K562 (cell line): ENCODE results near the gene CKLF. TPM values are rescaled to one million over a fixed set of nuclear protein-coding genes. Genes with fewer than 3 reads are reported as not detected.

Experiments
- ATAC-seq: fragments of 200-7000 bp; cut with Tn5 transposase; 3 replicates; pipeline ENCODE4 v1.9.1; 2020; ENCODE audit warnings: moderate library complexity
- BruUV-seq: library from RNA; stranded (reverse); fragments of 400-500 nt; replicated peaks from 2 replicates; lab custom pipeline; 2021; lab: Mats Ljungman, UMichigan
- CTCF ChIA-PET: fragments of 300-600 bp; formaldehyde crosslinking; extraction: SDS; loops from one replicate; lab custom pipeline; 2021; ENCODE audit warnings: low intra/inter-chr PET ratio; lab: Yijun Ruan, JAX
- POLR2A ChIA-PET: fragments of 300-600, 350-650 bp; sonication (Branson Sonifier 250); formaldehyde crosslinking; extraction: SDS; loops from one replicate; lab custom pipeline; 2021; ENCODE audit warnings: antibody characterized with exemption, inconsistent platforms; lab: Yijun Ruan, JAX
- DNase-seq, 4 experiments: peaks; one replicate each; pipeline versions ENCODE4 v3.0.0 to v3.0.0-alpha.2; 2011 to 2018; ENCODE audit warnings: low spot score in 3 of 4, mixed read lengths in 3 of 4; ENCODE audit errors: extremely low read depth in 1 of 4
- FAIRE-seq: peaks from 2 replicates; lab custom pipeline; 2011; peaks lifted over from hg19 to GRCh38; lab: Jason Lieb, UNC
- H2AFZ ChIP-seq: 2 replicates; pipeline ENCODE4 v1.6.0; 2011; ENCODE audit warnings: low read depth, low read length, control low read depth, inconsistent platforms
- H3K27ac ChIP-seq: fragments of 200-600 bp; 3 replicates; pipeline ENCODE4 v1.8.0; 2011; ENCODE audit warnings: low read depth, mild to moderate bottlenecking, control low read depth, inconsistent platforms, low read length, moderate library complexity, mixed read lengths; ENCODE audit errors: extremely low read depth
- H3K27me3 ChIP-seq, 2 experiments: fragments of 300-600 bp in 1 of 2; 2 replicates in 1 of 2; 3 replicates in 1 of 2; pipeline versions ENCODE4 v1.6.0 to v1.8.0; 2011; ENCODE audit warnings: inconsistent platforms in 2 of 2, low read length in 2 of 2, mild to moderate bottlenecking in 1 of 2, mixed read lengths in 1 of 2, moderate library complexity in 1 of 2; ENCODE audit not compliant: control insufficient read depth in 2 of 2, insufficient read depth in 2 of 2
- H3K36me3 ChIP-seq: fragments of 300-600 bp; 3 replicates; pipeline ENCODE4 v1.8.0; 2011; ENCODE audit warnings: mild to moderate bottlenecking, low read length, inconsistent platforms; ENCODE audit not compliant: control insufficient read depth, insufficient read depth
- H3K4me1 ChIP-seq, 2 experiments: fragments of 200-600 bp in 1 of 2; replicated peaks in 1 of 2; 2 replicates in 1 of 2; 3 replicates in 1 of 2; pipeline versions ENCODE4 v1.5.1 to v1.8.0; 2011; ENCODE audit warnings: inconsistent platforms in 2 of 2, low read length in 2 of 2, mild to moderate bottlenecking in 1 of 2, mixed read lengths in 1 of 2, moderate library complexity in 1 of 2; ENCODE audit not compliant: control insufficient read depth in 2 of 2, insufficient read depth in 2 of 2
- H3K4me2 ChIP-seq: 2 replicates; pipeline ENCODE4 v1.6.1; 2011; ENCODE audit warnings: low read length, control low read depth, inconsistent platforms, mixed read lengths; ENCODE audit not compliant: insufficient read depth
- H3K4me3 ChIP-seq: fragments of 200-600 bp; sonication (generic), shearing (Covaris generic); 2 replicates; pipeline ENCODE4 v1.5.1; 2016; ENCODE audit warnings: control low read depth, inconsistent platforms
- H3K79me2 ChIP-seq: fragments of 200-600 bp; 3 replicates; pipeline ENCODE4 v1.8.0; 2011; ENCODE audit warnings: low read length, inconsistent platforms; ENCODE audit not compliant: control insufficient read depth, insufficient read depth
- H3K9ac ChIP-seq, 2 experiments: 2 replicates each; pipeline versions ENCODE4 v1.6.0 to v1.6.1; 2011; ENCODE audit warnings: low read depth in 2 of 2, low read length in 2 of 2, control low read depth in 1 of 2, inconsistent platforms in 1 of 2, mild to moderate bottlenecking in 1 of 2, mixed read lengths in 1 of 2; ENCODE audit not compliant: insufficient read depth in 1 of 2
- H3K9me1 ChIP-seq: one replicate; pipeline ENCODE4 v1.6.0; 2011; ENCODE audit warnings: inconsistent platforms, mild to moderate bottlenecking, low read length, moderate library complexity; ENCODE audit not compliant: control insufficient read depth, insufficient read depth
- H3K9me3 ChIP-seq: replicated peaks from 2 replicates; pipeline ENCODE4 v1.5.1; 2011; ENCODE audit warnings: low read depth, low read length, inconsistent platforms; ENCODE audit not compliant: control insufficient read depth, insufficient read depth
- H4K20me1 ChIP-seq: replicated peaks from 2 replicates; pipeline ENCODE4 v1.6.1; 2011; ENCODE audit warnings: low read length, inconsistent platforms, mixed read lengths; ENCODE audit not compliant: control insufficient read depth, insufficient read depth
- ATF7 ChIP-seq: fragments of 450-650 bp; IDR thresholded peaks from 2 replicates; pipeline ENCODE4 v1.7.1; 2014; ENCODE audit warnings: mild to moderate bottlenecking, moderate library complexity
- CEBPB ChIP-seq: fragments of 450-650 bp; IDR thresholded peaks from 2 replicates; pipeline ENCODE4 v1.6.1; 2016; ENCODE audit warnings: missing genetic modification characterization, missing compliant biosample characterization
- CEBPG ChIP-seq, 3 experiments: fragments of 200-800 bp in 1 of 3; sonication (Bioruptor generic) in 1 of 3; sonication (generic) in 1 of 3; formaldehyde crosslinking in 1 of 3; IDR thresholded peaks in 2 of 3; conservative IDR thresholded peaks in 1 of 3; 2 replicates each; pipeline versions ENCODE4 v1.6.1 to v1.8.0; 2016 to 2022; ENCODE audit warnings: missing compliant biosample characterization in 2 of 3, missing genetic modification characterization in 2 of 3, mild to moderate bottlenecking in 1 of 3, missing genetic modification reagents in 1 of 3
- EP300 ChIP-seq: IDR thresholded peaks from 2 replicates; pipeline ENCODE4 v1.6.1; 2012; ENCODE audit warnings: low read length, improper control_type of control experiment
- GABPA ChIP-seq: fragments of 200-800 bp; sonication (Bioruptor generic); conservative IDR thresholded peaks from 2 replicates; pipeline ENCODE4 v1.6.1; 2016; ENCODE audit warnings: low read depth, missing genetic modification characterization, missing compliant biosample characterization
- MTA1 ChIP-seq: fragments of 450-650 bp; IDR thresholded peaks from 2 replicates; pipeline ENCODE4 v1.6.1; 2017; ENCODE audit warnings: borderline replicate concordance
- NR2C1 ChIP-seq, 2 experiments: fragments of 450-650 bp; IDR thresholded peaks; 2 replicates each; pipeline ENCODE4 v1.6.1; 2017; ENCODE audit warnings: mild to moderate bottlenecking in 2 of 2, antibody characterized with exemption in 1 of 2, inconsistent platforms in 1 of 2, missing compliant biosample characterization in 1 of 2, missing genetic modification characterization in 1 of 2
- SMARCA4 ChIP-seq: fragments of 450-650 bp; IDR thresholded peaks from 2 replicates; pipeline ENCODE4 v1.6.1; 2016
- ZNF589 ChIP-seq: fragments of 200-800 bp; sonication (Bioruptor generic); IDR thresholded peaks from 2 replicates; pipeline ENCODE4 v1.6.1; 2016; ENCODE audit warnings: low read depth, missing genetic modification characterization, missing compliant biosample characterization
- ZNF75A ChIP-seq: fragments of 450-650 bp; formaldehyde crosslinking; IDR thresholded peaks from 2 replicates; pipeline ENCODE4 v1.4.0; 2020; ENCODE audit warnings: mild to moderate bottlenecking
- WGBS: fragments of 100-300 bp; shearing (Covaris generic); methylation state at CpG from one replicate; pipeline ENCODE4 v1.1.6; 2016; ENCODE audit warnings: low coverage, mixed read lengths; ENCODE audit not compliant: insufficient coverage; ENCODE audit errors: missing lambda C conversion rate; 5-methylcytosine and 5-hydroxymethylcytosine counted together
- in situ Hi-C: fragments of 300-500 bp; cut with MboI; formaldehyde crosslinking; loops from 4 replicates; pipeline ENCODE4 v1.15.0; 2018; ENCODE audit warnings: inconsistent platforms, mixed read lengths
- intact Hi-C: fragments of 100-400 bp; cut with micrococcal nuclease; formaldehyde crosslinking; loops from 2 replicates; pipeline ENCODE4 v1.14.2; 2022
- polyA plus RNA-seq, 8 experiments: library from polyadenylated mRNA; depleted of rRNA in 4 of 8; stranded (reverse) in 5 of 8; unstranded in 3 of 8; fragments of >200 nt; fragmentation: Nextera tagmentation in 2 of 8; fragmentation: Illumina TruSeq in 1 of 8; extraction: Ambion mirVana in 2 of 8; extraction: Trizol in 1 of 8; gene quantifications; 2 replicates each; pipeline versions ENCODE4 v1.2.1 to v1.2.3, GENCODE V29; 2011 to 2014; ENCODE audit warnings: inconsistent platforms in 1 of 8, missing spikeins in 1 of 8
- total RNA-seq, 7 experiments: library from RNA; depleted of rRNA in 6 of 7; stranded (reverse); fragments of >200 nt in 6 of 7; fragmentation: Illumina TruSeq in 2 of 7; extraction: Trizol in 2 of 7; gene quantifications; 2 replicates each; pipeline versions ENCODE4 v1.2.1 to v1.2.3, GENCODE V29; 2011 to 2021; ENCODE audit warnings: low replicate concordance in 1 of 7
- TF ChIP-seq, protein P1 (sequence below): fragments of 250-450 bp; sonication (Bioruptor Pico); IDR thresholded peaks from 2 replicates; pipeline ENCODE4 v1.4.0; 2020; ENCODE audit warnings: borderline replicate concordance
- TF ChIP-seq, protein P2 (sequence below), 2 experiments: fragments of 450-650 bp; IDR thresholded peaks; 2 replicates each; pipeline ENCODE4 v1.6.1; 2016
- TF ChIP-seq, protein P3 (sequence below), 2 experiments: fragments of 150-350 bp in 1 of 2; IDR thresholded peaks; 2 replicates each; pipeline ENCODE4 v1.6.1; 2012 to 2016; ENCODE audit warnings: low read depth in 2 of 2, low read length in 2 of 2, mild to moderate bottlenecking in 1 of 2, moderate library complexity in 1 of 2

Gene CKLF
- total and polyA plus RNA-seq, 9 of the 15 experiments (the other 6 are each of a cell fraction or from before 2014, with no cell fraction given): 84.8 to 322 (median 118) TPM

DNA sequence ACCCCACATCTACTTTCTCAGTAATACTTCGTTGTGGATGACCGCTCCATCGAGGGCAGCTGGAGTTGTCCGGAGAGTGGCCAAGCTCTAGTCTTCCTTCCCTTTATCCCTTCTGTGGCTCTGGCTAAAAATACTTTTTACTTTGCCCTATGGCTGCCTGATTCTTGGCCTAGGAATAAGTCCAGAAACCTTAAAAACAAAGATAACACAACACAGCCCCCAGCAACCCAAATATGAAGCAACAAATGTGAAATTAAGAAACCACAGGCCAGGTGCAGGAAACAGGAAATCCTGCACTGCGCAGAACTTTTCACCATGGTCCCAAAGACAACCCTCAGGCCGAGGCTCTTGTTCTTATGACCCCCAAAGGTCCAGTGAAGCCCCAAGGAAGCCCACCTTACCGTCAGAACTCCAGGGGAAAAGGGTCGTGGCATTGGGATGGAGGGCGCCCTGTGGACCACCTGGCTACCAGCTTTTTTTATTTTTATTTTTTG is 28.5 kb upstream of the CKLF start (continued):
- TF ChIP-seq, protein P1, sequence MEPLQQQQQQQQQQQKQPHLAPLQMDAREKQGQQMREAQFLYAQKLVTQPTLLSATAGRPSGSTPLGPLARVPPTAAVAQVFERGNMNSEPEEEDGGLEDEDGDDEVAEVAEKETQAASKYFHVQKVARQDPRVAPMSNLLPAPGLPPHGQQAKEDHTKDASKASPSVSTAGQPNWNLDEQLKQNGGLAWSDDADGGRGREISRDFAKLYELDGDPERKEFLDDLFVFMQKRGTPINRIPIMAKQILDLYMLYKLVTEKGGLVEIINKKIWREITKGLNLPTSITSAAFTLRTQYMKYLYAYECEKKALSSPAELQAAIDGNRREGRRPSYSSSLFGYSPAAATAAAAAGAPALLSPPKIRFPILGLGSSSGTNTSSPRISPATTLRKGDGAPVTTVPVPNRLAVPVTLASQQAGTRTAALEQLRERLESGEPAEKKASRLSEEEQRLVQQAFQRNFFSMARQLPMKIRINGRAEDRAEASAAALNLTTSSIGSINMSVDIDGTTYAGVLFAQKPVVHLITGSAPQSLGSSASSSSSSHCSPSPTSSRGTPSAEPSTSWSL (CRISPR knock-in tag): no peak
- TF ChIP-seq GABPA (tag) (peak; percentile 56), CEBPB (no peak), SMARCA4 (no peak)
- TF ChIP-seq, protein P2, sequence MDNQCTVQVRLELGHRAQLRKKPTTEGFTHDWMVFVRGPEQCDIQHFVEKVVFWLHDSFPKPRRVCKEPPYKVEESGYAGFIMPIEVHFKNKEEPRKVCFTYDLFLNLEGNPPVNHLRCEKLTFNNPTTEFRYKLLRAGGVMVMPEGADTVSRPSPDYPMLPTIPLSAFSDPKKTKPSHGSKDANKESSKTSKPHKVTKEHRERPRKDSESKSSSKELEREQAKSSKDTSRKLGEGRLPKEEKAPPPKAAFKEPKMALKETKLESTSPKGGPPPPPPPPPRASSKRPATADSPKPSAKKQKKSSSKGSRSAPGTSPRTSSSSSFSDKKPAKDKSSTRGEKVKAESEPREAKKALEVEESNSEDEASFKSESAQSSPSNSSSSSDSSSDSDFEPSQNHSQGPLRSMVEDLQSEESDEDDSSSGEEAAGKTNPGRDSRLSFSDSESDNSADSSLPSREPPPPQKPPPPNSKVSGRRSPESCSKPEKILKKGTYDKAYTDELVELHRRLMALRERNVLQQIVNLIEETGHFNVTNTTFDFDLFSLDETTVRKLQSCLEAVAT (IDR thresholded peaks at IDR 0.05): no peak

DNA sequence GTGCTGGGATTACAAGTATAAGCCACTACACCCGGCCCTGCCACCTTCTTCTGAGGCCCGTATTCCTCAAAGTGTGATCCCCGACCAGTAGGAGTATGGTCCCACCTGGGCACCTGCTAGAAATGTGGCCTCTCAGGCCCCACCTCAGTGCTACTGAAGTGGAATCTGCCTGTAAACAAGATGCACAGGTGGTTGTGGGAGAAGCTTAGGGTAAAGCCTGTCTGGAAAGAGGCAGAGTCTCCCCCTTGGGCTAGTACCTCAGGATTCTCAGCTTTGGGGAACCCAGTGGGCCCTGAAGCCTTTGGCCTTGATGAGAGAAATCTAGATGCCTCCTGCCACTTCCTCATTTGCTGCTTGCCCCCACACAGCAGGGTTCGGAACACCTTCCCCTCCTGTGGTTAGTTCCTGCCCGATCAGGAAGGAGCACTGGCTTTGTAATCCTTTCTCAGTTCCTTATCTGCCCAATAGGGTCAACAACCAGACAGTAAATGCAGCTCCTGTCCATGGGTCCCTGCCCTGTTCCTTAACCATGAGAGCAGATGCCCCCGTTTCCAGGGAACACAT is 27.7 kb upstream of the CKLF start:
- peaks cover 15 to 39% of the 10 kb centered on the region in 2 experiments; a peak in 4 of 5 replicates for H3K4me1 ChIP-seq
- TF ChIP-seq CEBPG (CRISPR knock-in tag; IDR thresholded peaks at IDR 0.05) (no peak), CEBPG (tag; conservative IDR thresholded peaks at IDR 0.05 in 1 of 2, IDR thresholded peaks at IDR 0.05 in 1 of 2) (no peak), NR2C1 (IDR thresholded peaks at IDR 0.05) (no peak), NR2C1 (tag; IDR thresholded peaks at IDR 0.05) (peak; percentile 29; the same call in 1 of the 2 replicates), ZNF75A (peak; percentile 75; the same call in 1 of the 2 replicates), MTA1 (peak; percentile 68; the same call in 1 of the 2 replicates), ZNF589 (CRISPR knock-in tag) (peak; percentile 70), EP300 (peak; percentile 54), ATF7 (peak; percentile 51)
- TF ChIP-seq, protein P3, sequence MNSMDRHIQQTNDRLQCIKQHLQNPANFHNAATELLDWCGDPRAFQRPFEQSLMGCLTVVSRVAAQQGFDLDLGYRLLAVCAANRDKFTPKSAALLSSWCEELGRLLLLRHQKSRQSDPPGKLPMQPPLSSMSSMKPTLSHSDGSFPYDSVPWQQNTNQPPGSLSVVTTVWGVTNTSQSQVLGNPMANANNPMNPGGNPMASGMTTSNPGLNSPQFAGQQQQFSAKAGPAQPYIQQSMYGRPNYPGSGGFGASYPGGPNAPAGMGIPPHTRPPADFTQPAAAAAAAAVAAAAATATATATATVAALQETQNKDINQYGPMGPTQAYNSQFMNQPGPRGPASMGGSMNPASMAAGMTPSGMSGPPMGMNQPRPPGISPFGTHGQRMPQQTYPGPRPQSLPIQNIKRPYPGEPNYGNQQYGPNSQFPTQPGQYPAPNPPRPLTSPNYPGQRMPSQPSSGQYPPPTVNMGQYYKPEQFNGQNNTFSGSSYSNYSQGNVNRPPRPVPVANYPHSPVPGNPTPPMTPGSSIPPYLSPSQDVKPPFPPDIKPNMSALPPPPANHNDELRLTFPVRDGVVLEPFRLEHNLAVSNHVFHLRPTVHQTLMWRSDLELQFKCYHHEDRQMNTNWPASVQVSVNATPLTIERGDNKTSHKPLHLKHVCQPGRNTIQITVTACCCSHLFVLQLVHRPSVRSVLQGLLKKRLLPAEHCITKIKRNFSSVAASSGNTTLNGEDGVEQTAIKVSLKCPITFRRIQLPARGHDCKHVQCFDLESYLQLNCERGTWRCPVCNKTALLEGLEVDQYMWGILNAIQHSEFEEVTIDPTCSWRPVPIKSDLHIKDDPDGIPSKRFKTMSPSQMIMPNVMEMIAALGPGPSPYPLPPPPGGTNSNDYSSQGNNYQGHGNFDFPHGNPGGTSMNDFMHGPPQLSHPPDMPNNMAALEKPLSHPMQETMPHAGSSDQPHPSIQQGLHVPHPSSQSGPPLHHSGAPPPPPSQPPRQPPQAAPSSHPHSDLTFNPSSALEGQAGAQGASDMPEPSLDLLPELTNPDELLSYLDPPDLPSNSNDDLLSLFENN (IDR thresholded peaks at IDR 0.05; ENCODE audit: low read depth in 2 of 2, low read length in 2 of 2): peak in 1 of 2 experiments; percentile 35; a peak in 1 of 4 replicates

More for the DNA sequence above, 27.7 kb upstream of the CKLF start:
- Histone ChIP-seq H3K79me2 (no peaks in the 10 kb centered on the region), H3K9ac (peak overlapping the region in 1 of 2 experiments; percentile 24; a peak in 1 of 4 replicates), H3K9me1 (no peaks in the 10 kb centered on the region), H3K27me3 (no peaks in the 10 kb centered on the region), H3K9me3 (no peaks in the 10 kb centered on the region), H3K4me3 (no peak overlapping the region), H3K36me3 (peaks cover 4% of the 10 kb centered on the region; the same call in 1 of the 3 replicates), H3K4me2 (no peak overlapping the region), H4K20me1 (0 out of 2 replicates have a peak, but pooled peaks cover 3% of the 10 kb centered on the region), H2AFZ (no peak overlapping the region), H3K27ac (0 out of 3 replicates have a peak overlapping the region, but pooled peaks have one; percentile 7)
- DNase-seq (peak; percentile 46 to 70 (median 50)), ATAC-seq (peak; percentile 82), FAIRE-seq (peak; percentile 84)
- in situ Hi-C loops (no loop called here), intact Hi-C loops (no loop called here)
- POLR2A ChIA-PET: interaction anchor here (1.2 kb wide), 1 partner anchor 15 kb away, joined by 5 read pairs; no protein-coding TSS in a partner anchor
- CTCF ChIA-PET: no interaction called here
- BruUV-seq: no TSS peak
- WGBS: 34% methylated on average over 6 of the region's 6 CpGs
